Esophagus squamous epithelium (tissue), 5 donors: Measurements from ENCODE around the gene TMEM131. TPM values are rescaled to one million over a fixed set of nuclear protein-coding genes. Genes with fewer than 3 reads are reported as not detected.

Experiments
- DNase-seq: peaks from one replicate; lab custom pipeline; 2025; lab: John Stamatoyannopoulos, UW
- H3K27ac ChIP-seq, 4 donors: fragments of 200-600 bp; sonication (generic); one replicate each; pipeline ENCODE4 v1.5.1; 2016 to 2019; ENCODE audit warnings: mild to moderate bottlenecking in 1 of 4
- H3K27me3 ChIP-seq, 4 donors: fragments of 200-600 bp; sonication (generic); 1 replicate in 3 of 4; 2 replicates in 1 of 4; pipeline versions ENCODE4 v1.5.1 to v1.6.0; 2017 to 2021; ENCODE audit warnings: antibody characterized with exemption in 1 of 4
- H3K36me3 ChIP-seq, 3 donors: fragments of 200-600 bp; sonication (generic); one replicate each; pipeline ENCODE4 v1.5.1; 2016 to 2019
- H3K4me1 ChIP-seq, 3 donors: fragments of 200-600 bp; sonication (generic); one replicate each; pipeline ENCODE4 v1.5.1; 2017 to 2019
- H3K4me3 ChIP-seq, 4 donors: fragments of 200-600 bp; sonication (generic); 1 replicate in 3 of 4; 2 replicates in 1 of 4; pipeline ENCODE4 v1.5.1; 2016 to 2019; ENCODE audit warnings: mild to moderate bottlenecking in 2 of 4, moderate library complexity in 1 of 4
- H3K9me3 ChIP-seq, 3 donors: fragments of 200-600 bp; sonication (generic); one replicate each; pipeline ENCODE4 v1.5.1; 2016 to 2019
- POLR2A ChIP-seq, 4 donors: fragments of 450-650 bp; IDR thresholded peaks; one replicate each; pipeline ENCODE4 v1.6.1; 2017; ENCODE audit warnings: antibody characterized with exemption in 4 of 4, mild to moderate bottlenecking in 4 of 4, moderate library complexity in 3 of 4
- WGBS, 2 donors: methylation state at CpG; one replicate each; pipeline ENCODE4 v1.1.5; 2018; 5-methylcytosine and 5-hydroxymethylcytosine counted together
- intact Hi-C: fragments of 100-400 bp; cut with DNase I; formaldehyde crosslinking; loops from one replicate; pipeline ENCODE4 v1.15.0; 2022
- total RNA-seq, 4 donors: library from RNA; depleted of rRNA; stranded (reverse); fragments of >200 nt; gene quantifications; one replicate each; pipeline ENCODE4 v1.1.0, GENCODE V29; 2016
- TF ChIP-seq, protein P1 (sequence below), 6 experiments: fragments of 450-650 bp in 4 of 6; fragments of 200-600 bp in 2 of 6; sonication (generic) in 2 of 6; IDR thresholded peaks; one replicate each; pipeline ENCODE4 v1.5.1; 2016 to 2019; ENCODE audit warnings: antibody characterized with exemption in 6 of 6, mild to moderate bottlenecking in 4 of 6, moderate library complexity in 4 of 6
- donor health status: DM: yes; HTN: yes; CAD: no.

Gene TMEM131
- total RNA-seq, 4 donors from 2014 or later, result 24.2 to 36.4 (median 28.1) TPM

DNA sequence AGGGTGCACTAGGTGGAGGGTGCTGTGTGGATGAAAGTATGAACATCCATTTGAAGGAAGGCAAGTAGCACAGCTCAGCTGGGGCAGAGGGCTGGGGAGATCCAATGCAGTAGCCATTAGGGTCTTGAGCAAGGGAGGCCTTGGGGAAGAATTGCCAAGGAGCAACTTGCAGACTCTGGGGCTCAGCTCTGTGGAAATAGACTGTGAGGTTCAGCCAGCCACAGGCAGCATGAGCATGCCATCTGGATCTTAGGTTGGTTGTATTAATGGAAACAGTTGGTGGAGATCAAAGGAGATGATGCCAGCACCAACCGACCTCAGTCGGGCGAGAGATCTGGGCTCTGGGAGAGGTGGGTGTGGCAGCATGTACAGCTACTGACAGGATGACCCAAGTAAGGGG, 276.8 kb downstream of the TMEM131 start:
- peak overlapping the region in 1 of 4 donors; percentile 13 for H3K27ac ChIP-seq
- peaks cover 0 to 6% (median 0%) of the 10 kb centered on the region in 4 donors for H3K27me3 ChIP-seq
- TF ChIP-seq, protein P1, sequence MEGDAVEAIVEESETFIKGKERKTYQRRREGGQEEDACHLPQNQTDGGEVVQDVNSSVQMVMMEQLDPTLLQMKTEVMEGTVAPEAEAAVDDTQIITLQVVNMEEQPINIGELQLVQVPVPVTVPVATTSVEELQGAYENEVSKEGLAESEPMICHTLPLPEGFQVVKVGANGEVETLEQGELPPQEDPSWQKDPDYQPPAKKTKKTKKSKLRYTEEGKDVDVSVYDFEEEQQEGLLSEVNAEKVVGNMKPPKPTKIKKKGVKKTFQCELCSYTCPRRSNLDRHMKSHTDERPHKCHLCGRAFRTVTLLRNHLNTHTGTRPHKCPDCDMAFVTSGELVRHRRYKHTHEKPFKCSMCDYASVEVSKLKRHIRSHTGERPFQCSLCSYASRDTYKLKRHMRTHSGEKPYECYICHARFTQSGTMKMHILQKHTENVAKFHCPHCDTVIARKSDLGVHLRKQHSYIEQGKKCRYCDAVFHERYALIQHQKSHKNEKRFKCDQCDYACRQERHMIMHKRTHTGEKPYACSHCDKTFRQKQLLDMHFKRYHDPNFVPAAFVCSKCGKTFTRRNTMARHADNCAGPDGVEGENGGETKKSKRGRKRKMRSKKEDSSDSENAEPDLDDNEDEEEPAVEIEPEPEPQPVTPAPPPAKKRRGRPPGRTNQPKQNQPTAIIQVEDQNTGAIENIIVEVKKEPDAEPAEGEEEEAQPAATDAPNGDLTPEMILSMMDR (IDR thresholded peaks at IDR 0.05), result no peak
- no peak for TF ChIP-seq POLR2A (IDR thresholded peaks at IDR 0.05)
- DNase-seq, result no peak
- no peak overlapping the region for H3K4me3 ChIP-seq
- H3K4me1 ChIP-seq, result no peaks in the 10 kb centered on the region
- H3K36me3 ChIP-seq, result no peaks in the 10 kb centered on the region
- no peaks in the 10 kb centered on the region for H3K9me3 ChIP-seq
- intact Hi-C loops, result no loop called here
- 51 to 81% methylated on average over 3 of the region's 3 CpGs for WGBS, 2 donors

DNA sequence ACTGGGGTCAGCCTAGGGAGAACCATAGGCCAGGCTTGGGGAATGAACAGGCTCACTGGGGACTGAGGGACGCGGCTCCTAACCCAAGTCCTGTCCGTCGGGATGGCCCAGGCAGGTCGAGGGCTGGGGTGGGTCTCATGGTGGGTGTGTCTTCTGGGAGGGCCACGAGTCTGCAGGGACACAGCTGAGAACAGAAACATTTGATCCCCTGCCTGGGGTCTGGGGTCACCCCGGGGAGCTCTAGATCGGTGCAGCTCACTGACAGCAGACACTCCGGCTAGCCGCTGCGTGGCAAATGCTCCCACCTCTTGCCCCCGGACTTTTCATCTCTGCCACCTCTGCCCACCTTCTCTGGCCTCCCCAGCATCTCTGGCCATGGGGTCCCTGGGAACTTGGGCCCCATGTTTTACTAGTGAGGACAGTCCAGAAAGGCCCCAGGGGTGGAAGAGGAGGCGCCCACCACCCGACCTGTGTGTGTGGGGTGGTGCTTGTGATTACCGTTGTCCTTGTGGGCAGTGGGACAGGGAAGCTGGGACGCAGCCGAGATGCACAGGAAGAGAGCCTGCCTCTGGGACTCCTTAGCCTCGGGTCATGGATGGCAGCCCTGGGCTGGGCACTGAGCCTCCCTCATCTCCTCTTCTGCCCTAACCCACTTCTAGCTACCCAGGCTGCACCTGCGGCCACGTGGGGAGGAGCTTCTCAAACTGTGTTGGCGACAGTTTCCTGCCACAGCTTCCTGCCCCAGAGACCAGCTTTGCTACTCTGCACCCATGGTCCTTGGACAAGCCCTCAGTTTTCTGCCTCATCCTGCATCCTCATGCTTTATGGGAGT, 277.5 kb downstream of the TMEM131 start:
- Histone ChIP-seq H3K36me3 (no peaks in the 10 kb centered on the region), H3K4me1 (no peaks in the 10 kb centered on the region), H3K27me3 (no peaks in the 10 kb centered on the region), H3K9me3 (no peaks in the 10 kb centered on the region), H3K4me3 (no peak overlapping the region), H3K27ac (peak overlapping the region in 1 of 4 donors; percentile 29)
- peak in 1 of 4 donors; percentile 27 for TF ChIP-seq POLR2A (IDR thresholded peaks at IDR 0.05)
- TF ChIP-seq, protein P1 (IDR thresholded peaks at IDR 0.05), result no peak
- 67 to 91% methylated on average over 6 to 15 of the region's 21 CpGs for WGBS, 2 donors
- no peak for DNase-seq
- intact Hi-C loops, result no loop called here

DNA sequence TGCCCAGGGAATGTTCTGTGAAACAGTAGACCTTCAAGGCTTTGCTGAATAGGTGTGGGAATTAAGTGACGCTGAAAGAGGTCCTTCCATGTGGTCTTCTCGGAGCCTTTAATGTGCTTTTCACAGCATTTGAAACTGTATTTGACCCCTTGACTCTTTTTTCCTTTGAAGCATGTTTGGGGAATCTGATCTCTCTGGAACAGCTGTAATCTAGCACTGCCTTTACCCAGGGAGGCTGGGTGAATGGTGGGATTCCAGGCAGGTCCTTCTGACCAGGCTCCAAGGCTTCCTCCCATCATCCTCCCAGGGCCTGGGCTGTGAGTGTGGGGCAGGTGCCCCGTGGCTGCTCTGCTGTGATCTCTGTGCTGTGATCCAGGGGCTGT, 278.1 kb downstream of the TMEM131 start:
- no peaks in the 10 kb centered on the region for H3K9me3 ChIP-seq
- TF ChIP-seq POLR2A (IDR thresholded peaks at IDR 0.05), result no peak
- TF ChIP-seq, protein P1 (IDR thresholded peaks at IDR 0.05), result no peak
- intact Hi-C loops, result no loop called here
- H3K27ac ChIP-seq, result no peak overlapping the region
- 23 to 60% methylated on average over 2 of the region's 3 CpGs for WGBS, 2 donors
- H3K27me3 ChIP-seq, result no peaks in the 10 kb centered on the region
- no peak overlapping the region for H3K4me3 ChIP-seq
- no peaks in the 10 kb centered on the region for H3K4me1 ChIP-seq
- DNase-seq, result no peak
- no peaks in the 10 kb centered on the region for H3K36me3 ChIP-seq

DNA sequence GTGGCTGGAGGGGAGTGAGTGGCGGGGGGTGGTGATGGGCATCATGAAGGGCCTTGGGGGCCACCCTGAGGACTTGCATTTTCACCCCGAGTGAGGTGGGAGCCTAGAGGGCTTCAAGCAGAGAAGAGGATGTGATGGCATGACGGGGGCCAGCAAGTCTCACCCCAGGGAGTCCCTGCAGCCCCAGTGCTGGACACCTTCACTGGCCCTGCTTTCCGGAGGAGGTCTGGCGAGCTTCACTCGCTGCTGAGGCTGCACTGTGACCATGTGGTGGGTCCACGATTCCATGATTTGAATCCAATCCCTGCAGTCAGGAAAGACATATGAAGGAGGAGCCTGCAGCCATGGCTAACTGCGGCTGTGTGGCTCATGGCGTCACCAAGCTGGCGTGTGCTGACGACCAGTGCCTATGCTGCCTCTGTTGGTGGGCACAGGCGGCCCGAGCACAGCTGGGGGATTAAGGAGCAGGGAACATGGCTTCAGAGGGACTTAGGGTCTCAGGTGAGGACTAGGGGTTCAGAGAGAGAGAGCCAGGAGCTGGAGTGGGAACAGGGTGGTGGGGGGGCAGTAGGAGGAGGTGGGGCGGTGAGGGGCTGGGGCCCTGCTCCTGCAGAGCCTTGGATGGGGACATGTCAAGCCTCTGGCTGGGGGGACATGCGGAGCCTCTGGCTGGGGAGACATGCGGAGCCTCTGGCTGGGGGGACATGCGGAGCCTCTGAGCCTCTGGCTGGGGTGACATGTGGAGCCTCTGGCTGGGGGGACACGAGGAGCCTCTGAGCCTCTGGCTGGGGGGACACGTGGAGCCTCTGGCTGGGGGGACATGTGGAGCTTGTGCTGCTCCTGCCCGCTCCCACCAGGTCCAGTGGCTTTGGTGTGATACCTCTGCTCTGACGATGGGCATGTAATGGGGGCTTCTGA, 278.8 kb downstream of the TMEM131 start:
- Histone ChIP-seq H3K27ac (peak overlapping the region in 1 of 4 donors; percentile 29), H3K4me1 (no peaks in the 10 kb centered on the region), H3K9me3 (no peaks in the 10 kb centered on the region), H3K27me3 (no peaks in the 10 kb centered on the region), H3K36me3 (no peaks in the 10 kb centered on the region), H3K4me3 (no peak overlapping the region)
- no peak for DNase-seq
- WGBS, 2 donors, result 77% methylated on average over 12 to 17 of the region's 21 CpGs
- no peak for TF ChIP-seq POLR2A (IDR thresholded peaks at IDR 0.05)
- TF ChIP-seq, protein P1 (IDR thresholded peaks at IDR 0.05), result no peak
- intact Hi-C loops, result no loop called here
